Fibroblast of villous mesenchyme (primary cell): Measurements from ENCODE around the gene NOP53. TPM values are rescaled to one million over a fixed set of nuclear protein-coding genes. Genes with fewer than 3 reads are reported as not detected.
"Not testable (repeated sequence)": the region's sequence is repeated elsewhere in the genome, so short reads cannot be mapped to it uniquely, and the experiment has no call there.

Experiments
- DNase-seq: peaks from one replicate; pipeline ENCODE4 v3.0.0-alpha.2; 2010; ENCODE audit warnings: low read depth
- H3K4me3 ChIP-seq: 2 replicates; pipeline ENCODE4 v1.5.1; 2011; ENCODE audit warnings: low read depth, mild to moderate bottlenecking, low read length
- CTCF ChIP-seq: IDR thresholded peaks from 2 replicates; pipeline ENCODE4 v1.5.1; 2012; ENCODE audit warnings: low read depth, mild to moderate bottlenecking, low read length; ENCODE audit not compliant: insufficient read depth
- total RNA-seq: library from RNA; depleted of rRNA; stranded (reverse); fragments of >200 nt; gene quantifications from 2 replicates; pipeline ENCODE4 v1.2.3, GENCODE V29; 2012

Gene NOP53
- total RNA-seq, 1 donor = 35.0 TPM

GRCh38 chr19:47778954-47779351, 33.6 kb downstream of the NOP53 start:
- DNase-seq = peak; percentile 20
- no peak for TF ChIP-seq CTCF
- H3K4me3 ChIP-seq = peak overlapping the region; percentile 94

- TF ChIP-seq CTCF = no peak
- H3K4me3 ChIP-seq = peak overlapping the region; percentile 94
- DNase-seq = peak; percentile 22
These were observed 34.3 kb downstream of the NOP53 start for GRCh38 chr19:47779524-47780214.

- peak overlapping the region; percentile 94 for H3K4me3 ChIP-seq
- DNase-seq = no peak
- TF ChIP-seq CTCF = no peak
These were observed 34.8 kb downstream of the NOP53 start for GRCh38 chr19:47780215-47780551.

GRCh38 chr19:47781590-47782262, 36.4 kb downstream of the NOP53 start:
- no peak for TF ChIP-seq CTCF
- peak; percentile 30 for DNase-seq
- H3K4me3 ChIP-seq = no peak overlapping the region

- TF ChIP-seq CTCF = no peak
- DNase-seq = no peak
- no peak overlapping the region for H3K4me3 ChIP-seq
These were observed 41.2 kb downstream of the NOP53 start for GRCh38 chr19:47786566-47786965.

- DNase-seq, H3K4me3 ChIP-seq: not testable (repeated sequence)
These were observed 42.0 kb downstream of the NOP53 start for GRCh38 chr19:47787307-47787706.

- DNase-seq, H3K4me3 ChIP-seq: not testable (repeated sequence)
These were observed 44.5 kb downstream of the NOP53 start for GRCh38 chr19:47789811-47790210.

GRCh38 chr19:47790398-47790814, 45.1 kb downstream of the NOP53 start:
- TF ChIP-seq CTCF = peak; percentile 93
- peak; percentile 67 for DNase-seq
- no peak overlapping the region for H3K4me3 ChIP-seq
